ENCODE measurements around the gene HMX1.

Gene HMX1

DNA sequence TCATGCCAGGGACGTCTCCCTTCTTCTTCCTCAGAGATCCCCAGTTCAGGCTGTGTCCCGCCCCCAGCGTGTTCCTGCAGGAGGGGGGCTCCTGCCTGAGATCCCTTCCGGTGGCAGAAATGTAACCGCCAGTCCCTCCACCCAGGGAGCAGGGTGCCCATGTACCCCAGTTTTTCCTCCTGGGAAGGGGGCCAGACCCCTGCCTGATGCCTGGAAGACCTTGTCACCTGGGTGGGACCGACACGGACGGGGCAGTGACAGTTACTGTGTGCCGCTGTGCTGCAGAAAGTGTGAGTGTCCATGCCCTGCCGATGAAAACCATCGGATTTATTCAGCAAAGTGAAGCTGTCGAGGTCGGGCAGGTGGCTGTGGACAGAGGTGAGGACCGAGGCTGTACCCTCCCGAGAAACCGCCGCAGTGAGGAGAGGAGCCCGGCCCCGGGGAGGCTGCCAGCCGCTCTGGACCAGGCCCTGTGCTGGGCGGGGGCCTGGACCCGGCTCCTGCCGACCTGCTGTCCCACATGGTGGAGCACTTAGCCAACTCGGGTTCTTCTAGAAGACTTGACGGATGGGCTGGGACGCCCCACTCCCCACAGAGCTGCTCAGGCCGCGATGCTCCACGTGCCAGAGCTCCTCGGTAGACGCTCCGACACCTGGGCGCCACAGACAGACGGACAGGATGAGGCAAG lies 36.7 kb upstream of the HMX1 start:
- H3K4me3 ChIP-seq (ENCODE audit: low read length) = no peak overlapping the region
- TF ChIP-seq CTCF (conservative IDR thresholded peaks at IDR 0.05; ENCODE audit: low read depth, low read length) = no peak
- DNase-seq (ENCODE audit: low read depth) = no peak

DNA sequence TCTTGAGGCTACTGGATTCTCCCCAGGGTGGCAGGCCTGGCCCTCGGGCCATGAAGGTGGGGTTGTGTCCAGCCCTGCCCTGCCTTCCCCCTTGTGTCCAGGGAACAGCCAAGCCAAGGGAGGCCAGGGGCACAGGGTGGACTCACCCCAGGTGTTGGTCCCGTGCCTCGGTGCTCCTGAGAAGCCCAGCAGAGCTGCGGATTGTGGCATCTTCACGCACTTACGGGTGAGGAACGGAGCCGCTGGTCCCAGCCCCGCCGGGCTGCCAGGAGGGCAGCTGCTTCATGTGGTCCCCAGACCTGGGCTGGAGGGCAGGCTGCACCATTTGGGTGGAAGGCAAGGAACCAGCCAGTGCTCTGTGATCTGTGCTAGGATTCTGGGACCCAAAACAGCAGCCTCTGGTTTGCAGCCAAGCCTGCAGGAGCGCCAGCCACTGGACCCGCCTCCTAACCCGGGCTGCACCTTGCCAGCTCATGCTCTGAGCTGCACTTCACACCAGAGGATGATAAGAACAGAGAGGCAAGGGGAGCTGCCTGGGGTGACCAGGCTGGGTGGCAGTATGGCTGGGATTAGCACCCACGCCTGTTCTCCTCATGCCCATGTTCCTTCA lies 36.1 kb upstream of the HMX1 start:
- TF ChIP-seq CTCF (conservative IDR thresholded peaks at IDR 0.05; ENCODE audit: low read depth, low read length) = no peak
- no peak for DNase-seq (ENCODE audit: low read depth)
- H3K4me3 ChIP-seq (ENCODE audit: low read length) = no peak overlapping the region

DNA sequence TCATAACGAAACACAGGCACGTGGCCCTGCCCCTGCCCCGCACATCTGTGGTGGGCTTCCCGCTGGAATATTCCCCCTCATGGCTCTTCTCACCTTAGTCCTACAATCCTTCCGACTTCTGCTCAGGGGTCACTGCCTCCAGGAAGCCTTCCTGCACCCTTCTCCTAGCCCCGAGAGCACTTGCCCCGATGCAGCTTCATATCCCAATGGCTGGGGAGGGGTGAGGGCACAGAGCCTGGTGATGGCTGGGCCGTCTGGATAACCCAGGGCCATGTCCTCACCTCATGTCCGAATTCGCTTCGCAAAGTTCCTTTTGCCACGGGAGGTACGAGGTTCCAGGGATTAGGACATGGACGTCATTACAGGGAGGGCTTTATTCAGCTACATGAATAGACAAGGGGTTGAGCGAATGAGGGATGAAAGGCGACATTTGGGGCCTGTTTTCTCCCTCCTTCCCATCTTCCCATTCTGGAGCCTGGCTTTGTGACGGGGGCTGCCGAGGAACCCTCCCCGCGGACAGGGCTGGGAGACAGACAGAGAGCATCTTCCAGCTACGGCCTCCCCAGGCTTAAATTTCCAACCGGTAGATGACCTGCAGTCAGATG lies 35.5 kb upstream of the HMX1 start:
- DNase-seq (ENCODE audit: low read depth) = no peak
- TF ChIP-seq CTCF (conservative IDR thresholded peaks at IDR 0.05; ENCODE audit: low read depth, low read length) = no peak
- H3K4me3 ChIP-seq (ENCODE audit: low read length) = no peak overlapping the region

GRCh38 chr4:8906668-8906970 lies 35.0 kb upstream of the HMX1 start:
- no peak overlapping the region for H3K4me3 ChIP-seq (ENCODE audit: low read length)
- no peak for TF ChIP-seq CTCF (conservative IDR thresholded peaks at IDR 0.05; ENCODE audit: low read depth, low read length)
- DNase-seq (ENCODE audit: low read depth) = no peak

DNA sequence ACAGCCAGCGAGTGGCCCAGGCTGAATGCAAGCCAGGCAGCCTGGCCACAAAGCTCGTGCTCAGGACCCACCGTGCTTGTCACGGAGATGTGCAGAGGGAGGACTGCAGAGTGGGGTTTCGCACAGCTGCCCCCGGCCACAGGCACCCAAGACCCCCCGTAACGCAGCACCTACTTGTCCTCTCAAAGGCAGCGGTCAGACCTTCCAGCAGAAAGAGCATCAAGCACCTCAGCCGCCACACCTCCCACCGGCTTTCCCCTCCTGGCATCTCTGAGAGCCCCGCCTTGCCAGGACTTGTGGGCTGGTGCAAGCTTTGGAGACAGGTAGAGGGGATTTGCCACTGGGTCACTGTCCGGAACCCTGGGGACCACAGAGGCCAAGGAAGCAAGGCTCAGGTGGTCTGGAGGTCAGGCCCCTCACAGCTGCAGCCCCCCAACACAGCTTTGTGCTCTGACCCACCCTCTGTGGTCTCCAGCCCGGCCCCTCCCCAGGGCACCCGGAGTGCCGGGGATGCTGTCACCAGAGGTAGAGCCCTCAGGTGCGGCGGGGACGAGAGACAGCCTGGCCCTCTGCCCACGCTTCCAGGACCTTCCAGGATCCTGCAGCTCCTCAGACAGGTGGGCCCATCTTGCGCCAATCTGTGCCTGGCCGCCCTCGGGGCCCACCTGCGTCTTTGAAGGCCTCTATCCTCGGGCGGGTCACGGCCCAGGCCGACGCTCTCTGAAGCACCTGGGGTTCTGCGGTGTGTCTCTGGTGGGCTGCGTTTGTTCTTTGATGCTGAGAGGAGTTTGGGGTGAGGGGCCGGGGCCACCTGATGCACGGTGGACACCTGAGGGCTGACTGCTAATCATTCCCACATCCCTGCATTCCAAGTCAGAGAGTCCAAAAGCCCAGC lies 34.4 kb upstream of the HMX1 start:
- DNase-seq (ENCODE audit: low read depth) = no peak
- H3K4me3 ChIP-seq (ENCODE audit: low read length) = no peak overlapping the region
- no peak for TF ChIP-seq CTCF (conservative IDR thresholded peaks at IDR 0.05; ENCODE audit: low read depth, low read length)

GRCh38 chr4:8905226-8905772 lies 33.7 kb upstream of the HMX1 start:
- H3K4me3 ChIP-seq (ENCODE audit: low read length) = no peak overlapping the region
- TF ChIP-seq CTCF (conservative IDR thresholded peaks at IDR 0.05; ENCODE audit: low read depth, low read length) = no peak
- no peak for DNase-seq (ENCODE audit: low read depth)

Data from retinal pigment epithelial cell (primary cell).